Measurements from ENCODE around the gene FCHSD2. TPM values are rescaled to one million over a fixed set of nuclear protein-coding genes. Genes with fewer than 3 reads are reported as not detected.
A peak's percentile ranks its signal among the peaks of the same experiment; 100 is the strongest.

FCHSD2 gene
- total and polyA plus RNA-seq, 2 of the 13 experiments (the other 11 are each of a cell fraction or from before 2014, with no cell fraction given) = 20.5 to 24.8 TPM

DNA sequence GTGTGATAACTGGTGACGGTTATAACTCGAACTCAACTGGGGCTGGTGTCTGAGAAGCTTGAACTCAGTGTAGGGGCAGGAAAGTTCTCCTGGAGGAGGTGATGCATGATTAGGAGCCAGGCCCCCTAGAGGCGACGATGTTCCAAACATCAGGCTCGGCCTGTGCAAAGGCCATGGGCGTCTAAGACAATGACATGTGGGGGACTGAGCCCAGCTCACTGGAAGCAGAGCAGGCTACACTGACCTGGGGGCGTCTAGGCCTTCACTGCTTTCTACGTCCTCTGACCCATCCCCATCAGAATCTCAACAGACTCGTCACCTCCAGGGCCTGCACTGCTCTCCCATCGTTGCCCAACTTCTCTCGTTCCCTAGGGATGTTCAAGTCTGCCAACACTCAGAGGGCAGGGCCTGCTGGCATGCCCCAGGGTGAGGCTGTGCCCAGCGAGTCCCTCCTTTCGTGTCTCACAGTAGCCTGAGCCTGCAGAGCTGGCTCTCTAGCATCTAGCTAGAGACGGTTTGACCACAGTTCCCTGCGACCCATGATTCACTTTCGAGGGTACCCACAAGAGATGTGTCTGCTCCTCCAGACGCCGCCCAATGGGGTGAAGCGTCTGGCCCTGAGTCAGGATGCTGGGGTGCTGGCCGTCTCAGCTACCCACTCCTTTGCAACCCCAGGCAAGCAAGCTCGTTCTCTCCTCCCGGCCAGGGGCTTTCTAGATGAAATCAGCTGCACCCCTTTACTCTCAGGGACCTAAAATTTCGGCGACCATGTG lies 329.0 kb downstream of the FCHSD2 start (continued):
- TF ChIP-seq, protein P1, sequence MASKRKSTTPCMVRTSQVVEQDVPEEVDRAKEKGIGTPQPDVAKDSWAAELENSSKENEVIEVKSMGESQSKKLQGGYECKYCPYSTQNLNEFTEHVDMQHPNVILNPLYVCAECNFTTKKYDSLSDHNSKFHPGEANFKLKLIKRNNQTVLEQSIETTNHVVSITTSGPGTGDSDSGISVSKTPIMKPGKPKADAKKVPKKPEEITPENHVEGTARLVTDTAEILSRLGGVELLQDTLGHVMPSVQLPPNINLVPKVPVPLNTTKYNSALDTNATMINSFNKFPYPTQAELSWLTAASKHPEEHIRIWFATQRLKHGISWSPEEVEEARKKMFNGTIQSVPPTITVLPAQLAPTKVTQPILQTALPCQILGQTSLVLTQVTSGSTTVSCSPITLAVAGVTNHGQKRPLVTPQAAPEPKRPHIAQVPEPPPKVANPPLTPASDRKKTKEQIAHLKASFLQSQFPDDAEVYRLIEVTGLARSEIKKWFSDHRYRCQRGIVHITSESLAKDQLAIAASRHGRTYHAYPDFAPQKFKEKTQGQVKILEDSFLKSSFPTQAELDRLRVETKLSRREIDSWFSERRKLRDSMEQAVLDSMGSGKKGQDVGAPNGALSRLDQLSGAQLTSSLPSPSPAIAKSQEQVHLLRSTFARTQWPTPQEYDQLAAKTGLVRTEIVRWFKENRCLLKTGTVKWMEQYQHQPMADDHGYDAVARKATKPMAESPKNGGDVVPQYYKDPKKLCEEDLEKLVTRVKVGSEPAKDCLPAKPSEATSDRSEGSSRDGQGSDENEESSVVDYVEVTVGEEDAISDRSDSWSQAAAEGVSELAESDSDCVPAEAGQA (IDR thresholded peaks at IDR 0.05; ENCODE audit: low read depth) = no peak
- TF ChIP-seq, protein P1 (CRISPR knock-in tag; IDR thresholded peaks at IDR 0.05; ENCODE audit: borderline replicate concordance) = no peak
- TF ChIP-seq NKX3-1 (CRISPR knock-in tag; IDR thresholded peaks at IDR 0.05) (no peak; the same call in 1 of the 2 replicates), ZNF256 (CRISPR knock-in tag; conservative IDR thresholded peaks at IDR 0.05) (no peak), MYC (CRISPR knock-in tag; IDR thresholded peaks at IDR 0.05; ENCODE audit: borderline replicate concordance) (peak; percentile 62; the same call in 1 of the 2 replicates), GFI1 (CRISPR knock-in tag; IDR thresholded peaks at IDR 0.05; ENCODE audit: borderline replicate concordance) (no peak), POLR2AphosphoS5 (IDR thresholded peaks at IDR 0.05; ENCODE audit: low read depth, low read length) (no peak), ZNF143 (CRISPR knock-in tag; IDR thresholded peaks at IDR 0.05) (peak; percentile 2; the same call in 1 of the 2 replicates), GTF3A (CRISPR knock-in tag; conservative IDR thresholded peaks at IDR 0.05) (no peak), SOX6 (IDR thresholded peaks at IDR 0.05) (no peak), SOX6 (CRISPR knock-in tag; IDR thresholded peaks at IDR 0.05) (no peak), ZMYM4 (CRISPR knock-in tag; IDR thresholded peaks at IDR 0.05) (no peak), DR1 (CRISPR knock-in tag; IDR thresholded peaks at IDR 0.05) (no peak), AKAP8 (CRISPR knock-in tag; IDR thresholded peaks at IDR 0.05) (no peak), MEF2D (CRISPR knock-in tag; IDR thresholded peaks at IDR 0.05) (no peak), ZZZ3 (CRISPR knock-in tag; IDR thresholded peaks at IDR 0.05; ENCODE audit: borderline replicate concordance) (no peak), KAT2B (IDR thresholded peaks at IDR 0.05; ENCODE audit: borderline replicate concordance, low read depth, low read length) (no peak), ZMYM2 (CRISPR knock-in tag; IDR thresholded peaks at IDR 0.05) (0 out of 2 replicates have a peak, but pooled peaks have one; percentile 16), LCORL (IDR thresholded peaks at IDR 0.05) (no peak), LCORL (CRISPR knock-in tag; IDR thresholded peaks at IDR 0.05) (no peak; the same call in 1 of the 2 replicates), ONECUT2 (CRISPR knock-in tag; IDR thresholded peaks at IDR 0.05) (no peak), ARNTL (CRISPR knock-in tag; IDR thresholded peaks at IDR 0.05) (no peak), ZSCAN20 (CRISPR knock-in tag; IDR thresholded peaks at IDR 0.05; ENCODE audit: borderline replicate concordance) (no peak), ZNF136 (CRISPR knock-in tag; IDR thresholded peaks at IDR 0.05; ENCODE audit: low read depth) (no peak), ZNF672 (CRISPR knock-in tag; IDR thresholded peaks at IDR 0.05) (no peak)
- TF ChIP-seq, protein P2, sequence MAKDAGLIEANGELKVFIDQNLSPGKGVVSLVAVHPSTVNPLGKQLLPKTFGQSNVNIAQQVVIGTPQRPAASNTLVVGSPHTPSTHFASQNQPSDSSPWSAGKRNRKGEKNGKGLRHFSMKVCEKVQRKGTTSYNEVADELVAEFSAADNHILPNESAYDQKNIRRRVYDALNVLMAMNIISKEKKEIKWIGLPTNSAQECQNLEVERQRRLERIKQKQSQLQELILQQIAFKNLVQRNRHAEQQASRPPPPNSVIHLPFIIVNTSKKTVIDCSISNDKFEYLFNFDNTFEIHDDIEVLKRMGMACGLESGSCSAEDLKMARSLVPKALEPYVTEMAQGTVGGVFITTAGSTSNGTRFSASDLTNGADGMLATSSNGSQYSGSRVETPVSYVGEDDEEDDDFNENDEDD (CRISPR knock-in tag; IDR thresholded peaks at IDR 0.05; ENCODE audit: borderline replicate concordance) = no peak
